H1 (cell line): Measurements from ENCODE around the gene GFM1. TPM values are rescaled to one million over a fixed set of nuclear protein-coding genes. Genes with fewer than 3 reads are reported as not detected.

ENCODE experiments used
- CHD1 ChIP-seq: IDR thresholded peaks from 2 replicates; pipeline ENCODE4 v1.6.1; 2012; ENCODE audit warnings: low read depth, low read length, improper control_type of control experiment
- polyA plus RNA-seq, 7 experiments: library from polyadenylated mRNA; depleted of rRNA in 3 of 7; stranded (reverse) in 5 of 7; unstranded in 2 of 7; fragments of >200 nt in 5 of 7; fragments of 200-250 nt in 2 of 7; gene quantifications; 1 replicate in 5 of 7; 2 replicates in 1 of 7; 4 replicates in 1 of 7; pipeline versions ENCODE4 v1.2.1 to v1.2.3, GENCODE V29; 2011 to 2013; ENCODE audit warnings: missing spikeins in 2 of 7, mixed read lengths in 2 of 7
- total RNA-seq: library from RNA; stranded (reverse); fragmentation: NEBNext Ultra II Directional; extraction: Animal tissue kit (Norgen Biotek cat#: 25700); gene quantifications from 2 replicates; pipeline ENCODE4 v1.2.1, GENCODE V29; 2021
- TF ChIP-seq, protein P1 (sequence below): fragments of 300-600 bp; sonication (generic); IDR thresholded peaks from 2 replicates; pipeline ENCODE4 v1.7.1; 2012; ENCODE audit warnings: low read length, moderate library complexity, mild to moderate bottlenecking, inconsistent platforms; ENCODE audit not compliant: insufficient replicate concordance

GFM1 gene
- total and polyA plus RNA-seq, 2 of the 8 experiments (the other 6 are each of a cell fraction or from before 2014, with no cell fraction given): 10.9 to 45.3 TPM

DNA sequence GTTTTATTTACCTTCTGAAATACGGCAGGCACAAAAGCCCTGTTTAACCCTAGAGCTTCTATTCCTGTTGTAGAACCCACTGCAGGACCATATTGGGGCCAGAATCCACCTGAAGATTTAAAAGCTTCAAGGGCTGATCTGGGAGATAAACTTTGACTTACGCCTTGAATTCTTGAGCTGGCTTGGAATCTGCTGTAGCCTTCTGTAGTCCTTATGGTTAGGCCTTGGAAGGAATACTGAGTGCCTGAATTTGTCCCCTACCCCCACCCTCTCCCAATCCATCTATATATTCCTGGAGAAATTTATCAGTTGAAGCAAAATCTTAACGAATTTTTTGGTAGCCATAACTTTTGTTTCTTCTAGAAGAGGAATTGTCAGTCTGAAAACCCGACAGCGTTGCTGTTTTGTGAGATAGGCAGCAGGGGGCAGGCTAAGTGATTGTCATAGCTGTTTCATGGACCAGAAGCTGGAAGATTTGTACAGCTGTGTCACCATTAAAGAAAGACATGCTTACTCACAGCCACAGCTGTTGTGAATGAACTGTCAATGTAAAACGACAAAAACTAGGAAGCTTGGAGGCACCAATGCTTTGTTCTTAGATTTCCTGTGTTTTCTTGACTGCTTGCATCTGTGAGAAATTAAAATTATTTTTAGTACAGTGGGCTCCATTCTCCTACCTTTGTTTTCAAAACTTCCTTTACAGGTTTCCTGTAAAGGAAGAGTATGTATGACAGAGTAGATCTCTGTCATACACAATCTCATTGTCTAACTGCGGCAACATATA lies 15.3 kb downstream of the GFM1 start (continued):
- TF ChIP-seq, protein P1, sequence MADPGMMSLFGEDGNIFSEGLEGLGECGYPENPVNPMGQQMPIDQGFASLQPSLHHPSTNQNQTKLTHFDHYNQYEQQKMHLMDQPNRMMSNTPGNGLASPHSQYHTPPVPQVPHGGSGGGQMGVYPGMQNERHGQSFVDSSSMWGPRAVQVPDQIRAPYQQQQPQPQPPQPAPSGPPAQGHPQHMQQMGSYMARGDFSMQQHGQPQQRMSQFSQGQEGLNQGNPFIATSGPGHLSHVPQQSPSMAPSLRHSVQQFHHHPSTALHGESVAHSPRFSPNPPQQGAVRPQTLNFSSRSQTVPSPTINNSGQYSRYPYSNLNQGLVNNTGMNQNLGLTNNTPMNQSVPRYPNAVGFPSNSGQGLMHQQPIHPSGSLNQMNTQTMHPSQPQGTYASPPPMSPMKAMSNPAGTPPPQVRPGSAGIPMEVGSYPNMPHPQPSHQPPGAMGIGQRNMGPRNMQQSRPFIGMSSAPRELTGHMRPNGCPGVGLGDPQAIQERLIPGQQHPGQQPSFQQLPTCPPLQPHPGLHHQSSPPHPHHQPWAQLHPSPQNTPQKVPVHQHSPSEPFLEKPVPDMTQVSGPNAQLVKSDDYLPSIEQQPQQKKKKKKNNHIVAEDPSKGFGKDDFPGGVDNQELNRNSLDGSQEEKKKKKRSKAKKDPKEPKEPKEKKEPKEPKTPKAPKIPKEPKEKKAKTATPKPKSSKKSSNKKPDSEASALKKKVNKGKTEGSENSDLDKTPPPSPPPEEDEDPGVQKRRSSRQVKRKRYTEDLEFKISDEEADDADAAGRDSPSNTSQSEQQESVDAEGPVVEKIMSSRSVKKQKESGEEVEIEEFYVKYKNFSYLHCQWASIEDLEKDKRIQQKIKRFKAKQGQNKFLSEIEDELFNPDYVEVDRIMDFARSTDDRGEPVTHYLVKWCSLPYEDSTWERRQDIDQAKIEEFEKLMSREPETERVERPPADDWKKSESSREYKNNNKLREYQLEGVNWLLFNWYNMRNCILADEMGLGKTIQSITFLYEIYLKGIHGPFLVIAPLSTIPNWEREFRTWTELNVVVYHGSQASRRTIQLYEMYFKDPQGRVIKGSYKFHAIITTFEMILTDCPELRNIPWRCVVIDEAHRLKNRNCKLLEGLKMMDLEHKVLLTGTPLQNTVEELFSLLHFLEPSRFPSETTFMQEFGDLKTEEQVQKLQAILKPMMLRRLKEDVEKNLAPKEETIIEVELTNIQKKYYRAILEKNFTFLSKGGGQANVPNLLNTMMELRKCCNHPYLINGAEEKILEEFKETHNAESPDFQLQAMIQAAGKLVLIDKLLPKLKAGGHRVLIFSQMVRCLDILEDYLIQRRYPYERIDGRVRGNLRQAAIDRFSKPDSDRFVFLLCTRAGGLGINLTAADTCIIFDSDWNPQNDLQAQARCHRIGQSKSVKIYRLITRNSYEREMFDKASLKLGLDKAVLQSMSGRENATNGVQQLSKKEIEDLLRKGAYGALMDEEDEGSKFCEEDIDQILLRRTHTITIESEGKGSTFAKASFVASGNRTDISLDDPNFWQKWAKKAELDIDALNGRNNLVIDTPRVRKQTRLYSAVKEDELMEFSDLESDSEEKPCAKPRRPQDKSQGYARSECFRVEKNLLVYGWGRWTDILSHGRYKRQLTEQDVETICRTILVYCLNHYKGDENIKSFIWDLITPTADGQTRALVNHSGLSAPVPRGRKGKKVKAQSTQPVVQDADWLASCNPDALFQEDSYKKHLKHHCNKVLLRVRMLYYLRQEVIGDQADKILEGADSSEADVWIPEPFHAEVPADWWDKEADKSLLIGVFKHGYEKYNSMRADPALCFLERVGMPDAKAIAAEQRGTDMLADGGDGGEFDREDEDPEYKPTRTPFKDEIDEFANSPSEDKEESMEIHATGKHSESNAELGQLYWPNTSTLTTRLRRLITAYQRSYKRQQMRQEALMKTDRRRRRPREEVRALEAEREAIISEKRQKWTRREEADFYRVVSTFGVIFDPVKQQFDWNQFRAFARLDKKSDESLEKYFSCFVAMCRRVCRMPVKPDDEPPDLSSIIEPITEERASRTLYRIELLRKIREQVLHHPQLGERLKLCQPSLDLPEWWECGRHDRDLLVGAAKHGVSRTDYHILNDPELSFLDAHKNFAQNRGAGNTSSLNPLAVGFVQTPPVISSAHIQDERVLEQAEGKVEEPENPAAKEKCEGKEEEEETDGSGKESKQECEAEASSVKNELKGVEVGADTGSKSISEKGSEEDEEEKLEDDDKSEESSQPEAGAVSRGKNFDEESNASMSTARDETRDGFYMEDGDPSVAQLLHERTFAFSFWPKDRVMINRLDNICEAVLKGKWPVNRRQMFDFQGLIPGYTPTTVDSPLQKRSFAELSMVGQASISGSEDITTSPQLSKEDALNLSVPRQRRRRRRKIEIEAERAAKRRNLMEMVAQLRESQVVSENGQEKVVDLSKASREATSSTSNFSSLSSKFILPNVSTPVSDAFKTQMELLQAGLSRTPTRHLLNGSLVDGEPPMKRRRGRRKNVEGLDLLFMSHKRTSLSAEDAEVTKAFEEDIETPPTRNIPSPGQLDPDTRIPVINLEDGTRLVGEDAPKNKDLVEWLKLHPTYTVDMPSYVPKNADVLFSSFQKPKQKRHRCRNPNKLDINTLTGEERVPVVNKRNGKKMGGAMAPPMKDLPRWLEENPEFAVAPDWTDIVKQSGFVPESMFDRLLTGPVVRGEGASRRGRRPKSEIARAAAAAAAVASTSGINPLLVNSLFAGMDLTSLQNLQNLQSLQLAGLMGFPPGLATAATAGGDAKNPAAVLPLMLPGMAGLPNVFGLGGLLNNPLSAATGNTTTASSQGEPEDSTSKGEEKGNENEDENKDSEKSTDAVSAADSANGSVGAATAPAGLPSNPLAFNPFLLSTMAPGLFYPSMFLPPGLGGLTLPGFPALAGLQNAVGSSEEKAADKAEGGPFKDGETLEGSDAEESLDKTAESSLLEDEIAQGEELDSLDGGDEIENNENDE: no peak
- TF ChIP-seq CHD1: no peak
